ENCODE data around the gene ATRNL1.

ATRNL1 gene

DNA sequence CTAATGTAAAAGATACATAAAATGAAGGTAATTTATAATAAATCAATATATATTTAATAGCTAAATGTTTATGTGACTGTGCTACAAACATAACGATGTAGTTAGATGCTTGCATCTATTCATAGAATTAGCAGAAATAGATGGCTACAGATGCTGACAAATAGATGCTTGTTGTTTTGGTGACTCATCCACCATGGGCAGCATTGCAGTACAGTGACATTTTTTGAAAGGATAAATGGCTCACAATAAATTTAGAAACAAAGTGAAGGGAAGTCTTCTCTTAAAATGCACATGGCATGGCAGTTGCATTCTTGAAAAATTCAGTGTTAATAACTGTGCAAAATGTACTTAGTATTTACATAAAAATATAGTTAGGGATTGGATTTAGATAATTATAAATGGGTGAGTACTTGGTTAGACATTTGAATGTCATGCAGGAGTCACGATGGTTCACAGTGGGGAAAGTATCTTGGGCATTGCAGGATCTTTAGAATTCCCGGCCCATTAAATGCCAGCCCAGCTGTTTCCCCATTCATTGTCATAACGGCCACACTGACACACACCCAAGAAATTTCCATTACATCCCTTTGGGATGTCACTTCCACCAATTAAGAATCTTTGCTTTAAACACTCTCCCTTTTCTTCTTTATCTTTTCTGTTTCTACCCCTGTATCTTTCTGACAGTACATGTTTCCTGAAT lies 564.1 kb downstream of the ATRNL1 start:
- no peak overlapping the region for H3K4me3 ChIP-seq (replicated peaks; ENCODE audit: low read depth, low read length)
- no peak for DNase-seq (ENCODE audit: low read depth)
- TF ChIP-seq CTCF (IDR thresholded peaks at IDR 0.05; ENCODE audit: low read length, missing control alignments) = no peak

- no peak for DNase-seq (ENCODE audit: low read depth)
- TF ChIP-seq CTCF (IDR thresholded peaks at IDR 0.05; ENCODE audit: low read length, missing control alignments) = no peak
- no peak overlapping the region for H3K4me3 ChIP-seq (replicated peaks; ENCODE audit: low read depth, low read length)
Measured at GRCh38 chr10:115659616-115660015, 566.5 kb downstream of the ATRNL1 start.

DNA sequence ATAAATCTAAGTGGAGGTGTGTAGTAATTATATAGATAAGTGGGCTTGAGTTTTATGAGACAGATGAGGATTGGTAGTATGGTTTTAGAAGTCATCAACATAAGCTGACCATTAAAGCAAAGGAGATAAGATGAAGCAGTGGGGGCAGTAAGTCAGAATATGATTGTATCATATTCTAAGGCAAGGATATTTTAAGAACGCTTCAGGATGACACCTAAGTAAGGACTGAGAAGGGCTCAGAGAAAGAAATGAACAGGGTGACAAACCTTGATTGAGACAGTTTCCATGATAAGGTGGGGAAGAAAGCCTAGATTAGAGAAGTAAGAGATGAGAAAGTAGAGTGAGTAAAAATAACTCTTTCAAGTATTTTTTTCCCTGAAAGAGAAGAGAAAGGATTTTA lies 567.2 kb downstream of the ATRNL1 start:
- TF ChIP-seq CTCF (IDR thresholded peaks at IDR 0.05; ENCODE audit: low read length, missing control alignments) = no peak
- no peak for DNase-seq (ENCODE audit: low read depth)
- H3K4me3 ChIP-seq (replicated peaks; ENCODE audit: low read depth, low read length) = no peak overlapping the region

DNA sequence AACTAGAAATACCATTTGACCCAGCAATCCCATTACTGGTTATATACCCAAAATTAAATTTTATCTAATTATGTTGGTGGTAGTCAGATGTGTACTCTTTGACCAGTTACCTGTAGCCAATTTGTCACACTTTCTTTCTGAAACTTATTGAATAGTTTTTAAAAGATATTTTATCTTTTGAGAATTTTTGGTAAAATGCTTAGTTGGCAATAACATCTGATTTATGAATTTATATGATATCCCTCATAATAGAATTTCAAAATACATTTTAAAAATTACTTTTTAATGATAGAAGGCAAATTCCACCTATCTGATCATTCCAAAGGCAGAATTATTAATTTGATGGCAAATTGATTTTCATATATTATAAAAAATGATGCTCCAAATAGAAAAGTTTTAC lies 569.3 kb downstream of the ATRNL1 start:
- no peak overlapping the region for H3K4me3 ChIP-seq (replicated peaks; ENCODE audit: low read depth, low read length)
- TF ChIP-seq CTCF (IDR thresholded peaks at IDR 0.05; ENCODE audit: low read length, missing control alignments) = no peak
- no peak for DNase-seq (ENCODE audit: low read depth)

DNA sequence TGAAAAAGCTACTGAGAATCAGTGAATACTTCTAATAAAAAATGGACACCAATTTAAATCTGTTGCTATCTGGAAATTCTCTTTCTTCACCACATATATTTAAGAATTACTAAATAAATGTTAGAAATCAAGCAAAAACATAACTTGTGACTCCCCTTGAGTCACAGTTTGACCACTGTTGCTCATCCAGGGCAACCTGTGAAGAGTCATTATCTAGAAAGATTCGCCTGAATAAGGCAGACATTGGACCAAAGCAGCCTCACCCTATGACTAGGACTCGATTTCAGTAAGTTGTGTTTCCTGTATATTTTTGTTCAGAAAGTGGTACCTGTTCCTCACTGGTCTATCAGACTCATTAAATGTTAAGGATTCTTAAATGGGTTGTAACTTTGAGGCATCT lies 572.4 kb downstream of the ATRNL1 start:
- no peak for TF ChIP-seq CTCF (IDR thresholded peaks at IDR 0.05; ENCODE audit: low read length, missing control alignments)
- no peak for DNase-seq (ENCODE audit: low read depth)
- no peak overlapping the region for H3K4me3 ChIP-seq (replicated peaks; ENCODE audit: low read depth, low read length)

- H3K4me3 ChIP-seq (replicated peaks; ENCODE audit: low read depth, low read length) = no peak overlapping the region
- no peak for TF ChIP-seq CTCF (IDR thresholded peaks at IDR 0.05; ENCODE audit: low read length, missing control alignments)
- DNase-seq (ENCODE audit: low read depth) = no peak
Measured at GRCh38 chr10:115674496-115674895, 581.3 kb downstream of the ATRNL1 start.

- DNase-seq (ENCODE audit: low read depth) = no peak
- TF ChIP-seq CTCF (IDR thresholded peaks at IDR 0.05; ENCODE audit: low read length, missing control alignments) = no peak
- no peak overlapping the region for H3K4me3 ChIP-seq (replicated peaks; ENCODE audit: low read depth, low read length)
Measured at GRCh38 chr10:115696747-115697146, 603.6 kb downstream of the ATRNL1 start.

Measured in fibroblast of pulmonary artery (primary cell).